HL-60 (cell line): ENCODE results near the gene CAMKK2.
"Not testable (repeated sequence)": the region's sequence is repeated elsewhere in the genome, so short reads cannot be mapped to it uniquely, and the experiment has no call there.

ENCODE experiments used
- CTCF ChIP-seq: IDR thresholded peaks from one replicate; pipeline ENCODE4 v1.5.1; 2011; ENCODE audit warnings: low read length, control low read depth, inconsistent platforms; ENCODE audit not compliant: insufficient read depth
- GABPA ChIP-seq: IDR thresholded peaks from 2 replicates; pipeline ENCODE4 v1.6.1; 2012; ENCODE audit warnings: low read depth
- POLR2AphosphoS5 ChIP-seq: IDR thresholded peaks from 2 replicates; pipeline ENCODE4 v1.6.1; 2012; ENCODE audit warnings: low read depth
- REST ChIP-seq: IDR thresholded peaks from 2 replicates; pipeline ENCODE4 v1.6.1; 2012; ENCODE audit warnings: low read depth; ENCODE audit not compliant: insufficient replicate concordance
- SPI1 ChIP-seq: IDR thresholded peaks from 2 replicates; pipeline ENCODE4 v1.6.1; 2012; ENCODE audit warnings: low read depth, mild to moderate bottlenecking, borderline replicate concordance

GRCh38 chr12:121280531-121280930 is 16.0 kb downstream of the CAMKK2 start:
- not testable (repeated sequence) for TF ChIP-seq CTCF, REST, POLR2AphosphoS5, GABPA, SPI1
